GM18870 (cell line): ENCODE data around the gene JMJD6.
"Not testable (repeated sequence)": the region's sequence is repeated elsewhere in the genome, so short reads cannot be mapped to it uniquely, and the experiment has no call there.

Source experiments
- ATAC-seq: cut with Tn5 transposase; IDR thresholded peaks from one replicate; pipeline ENCODE4 v1.9.1; 2021; ENCODE audit warnings: moderate library complexity; ENCODE audit not compliant: unreplicated experiment

JMJD6 gene

GRCh38 chr17:76726231-76726775 is at the start of gene JMJD6:
Gene JMJD6, minus strand, starts transcription at chr17:76726606. Its CDS starts 131 bp downstream, at chr17:76726475.
- peak; percentile 77 for ATAC-seq

- no peak for ATAC-seq
Measured at GRCh38 chr17:76775021-76775600, 48.7 kb upstream of the JMJD6 start.

GRCh38 chr17:76772842-76773525 is 46.6 kb upstream of the JMJD6 start:
- no peak for ATAC-seq

GRCh38 chr17:76758570-76758969 is 32.2 kb upstream of the JMJD6 start:
- ATAC-seq, result no peak

GRCh38 chr17:76757256-76757655 is 30.9 kb upstream of the JMJD6 start:
- ATAC-seq, result no peak

GRCh38 chr17:76755285-76755684 is 28.9 kb upstream of the JMJD6 start:
- ATAC-seq, result no peak

- no peak for ATAC-seq
Measured at GRCh38 chr17:76753061-76753961, 26.9 kb upstream of the JMJD6 start.

- ATAC-seq, result no peak
Measured at GRCh38 chr17:76752006-76752405, 25.6 kb upstream of the JMJD6 start.

GRCh38 chr17:76751416-76751993 is 25.1 kb upstream of the JMJD6 start:
- no peak for ATAC-seq

GRCh38 chr17:76748657-76749056 is 22.3 kb upstream of the JMJD6 start:
- ATAC-seq, result no peak

- ATAC-seq, result no peak
Measured at GRCh38 chr17:76747716-76748363, 21.4 kb upstream of the JMJD6 start.

GRCh38 chr17:76745785-76746184 is 19.4 kb upstream of the JMJD6 start:
- not testable (repeated sequence) for ATAC-seq

GRCh38 chr17:76744747-76745146 is 18.3 kb upstream of the JMJD6 start:
- ATAC-seq, result no peak

- ATAC-seq, result no peak
Measured at GRCh38 chr17:76742958-76743357, 16.6 kb upstream of the JMJD6 start.

- no peak for ATAC-seq
Measured at GRCh38 chr17:76740329-76741118, 14.1 kb upstream of the JMJD6 start.

GRCh38 chr17:76739568-76740115 is 13.2 kb upstream of the JMJD6 start:
- not testable (repeated sequence) for ATAC-seq

- no peak for ATAC-seq
Measured at GRCh38 chr17:76738468-76738850, 12.1 kb upstream of the JMJD6 start.

GRCh38 chr17:76737676-76738467 is 11.5 kb upstream of the JMJD6 start, which contains the start of gene MFSD11:
Gene MFSD11, plus strand, starts transcription at chr17:76738119. Its CDS starts 234 bp downstream, at chr17:76738353.
- ATAC-seq, result peak; percentile 30
